Esophagus squamous epithelium (tissue), 5 donors: ENCODE results near the gene IL18RAP. TPM values are rescaled to one million over a fixed set of nuclear protein-coding genes. Genes with fewer than 3 reads are reported as not detected.

Experiments
- DNase-seq: peaks from one replicate; lab custom pipeline; 2025; lab: John Stamatoyannopoulos, UW
- H3K27ac ChIP-seq, 4 donors: fragments of 200-600 bp; sonication (generic); one replicate each; pipeline ENCODE4 v1.5.1; 2016 to 2019; ENCODE audit warnings: mild to moderate bottlenecking in 1 of 4
- H3K27me3 ChIP-seq, 4 donors: fragments of 200-600 bp; sonication (generic); 1 replicate in 3 of 4; 2 replicates in 1 of 4; pipeline versions ENCODE4 v1.5.1 to v1.6.0; 2017 to 2021; ENCODE audit warnings: antibody characterized with exemption in 1 of 4
- H3K36me3 ChIP-seq, 3 donors: fragments of 200-600 bp; sonication (generic); one replicate each; pipeline ENCODE4 v1.5.1; 2016 to 2019
- H3K4me1 ChIP-seq, 3 donors: fragments of 200-600 bp; sonication (generic); one replicate each; pipeline ENCODE4 v1.5.1; 2017 to 2019
- H3K4me3 ChIP-seq, 4 donors: fragments of 200-600 bp; sonication (generic); 1 replicate in 3 of 4; 2 replicates in 1 of 4; pipeline ENCODE4 v1.5.1; 2016 to 2019; ENCODE audit warnings: mild to moderate bottlenecking in 2 of 4, moderate library complexity in 1 of 4
- H3K9me3 ChIP-seq, 3 donors: fragments of 200-600 bp; sonication (generic); one replicate each; pipeline ENCODE4 v1.5.1; 2016 to 2019
- POLR2A ChIP-seq, 4 donors: fragments of 450-650 bp; IDR thresholded peaks; one replicate each; pipeline ENCODE4 v1.6.1; 2017; ENCODE audit warnings: antibody characterized with exemption in 4 of 4, mild to moderate bottlenecking in 4 of 4, moderate library complexity in 3 of 4
- WGBS, 2 donors: methylation state at CpG; one replicate each; pipeline ENCODE4 v1.1.5; 2018; 5-methylcytosine and 5-hydroxymethylcytosine counted together
- intact Hi-C: fragments of 100-400 bp; cut with DNase I; formaldehyde crosslinking; loops from one replicate; pipeline ENCODE4 v1.15.0; 2022
- total RNA-seq, 4 donors: library from RNA; depleted of rRNA; stranded (reverse); fragments of >200 nt; gene quantifications; one replicate each; pipeline ENCODE4 v1.1.0, GENCODE V29; 2016
- TF ChIP-seq, protein P1 (sequence below), 6 experiments: fragments of 450-650 bp in 4 of 6; fragments of 200-600 bp in 2 of 6; sonication (generic) in 2 of 6; IDR thresholded peaks; one replicate each; pipeline ENCODE4 v1.5.1; 2016 to 2019; ENCODE audit warnings: antibody characterized with exemption in 6 of 6, mild to moderate bottlenecking in 4 of 6, moderate library complexity in 4 of 6
- donor health status: DM: yes; HTN: yes; CAD: no.

IL18RAP gene
- total RNA-seq, 4 donors from 2014 or later, result 0.61 to 4.3 (median 3.4) TPM; not detected in 1

DNA sequence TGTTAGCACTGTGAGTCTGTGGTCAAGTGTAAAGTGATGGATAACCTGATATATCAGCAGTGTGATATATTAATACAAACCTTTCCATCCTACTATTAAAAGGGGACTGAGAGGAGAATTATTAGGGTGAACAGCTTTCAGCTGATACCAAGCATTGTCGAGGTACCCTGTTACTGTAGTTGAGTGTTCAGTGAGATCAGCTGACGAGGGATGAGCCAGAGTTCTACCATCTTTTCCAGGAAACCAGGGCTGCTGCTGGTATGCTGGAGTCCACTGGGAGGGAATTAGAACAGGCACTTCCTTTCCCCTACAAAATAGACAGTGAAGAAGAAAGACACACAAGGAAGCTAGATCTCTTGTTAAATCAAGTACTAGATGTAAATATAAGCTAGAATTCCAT, 408 bp downstream of the IL18RAP start:
- intact Hi-C loops, result no loop called here
- TF ChIP-seq, protein P1, sequence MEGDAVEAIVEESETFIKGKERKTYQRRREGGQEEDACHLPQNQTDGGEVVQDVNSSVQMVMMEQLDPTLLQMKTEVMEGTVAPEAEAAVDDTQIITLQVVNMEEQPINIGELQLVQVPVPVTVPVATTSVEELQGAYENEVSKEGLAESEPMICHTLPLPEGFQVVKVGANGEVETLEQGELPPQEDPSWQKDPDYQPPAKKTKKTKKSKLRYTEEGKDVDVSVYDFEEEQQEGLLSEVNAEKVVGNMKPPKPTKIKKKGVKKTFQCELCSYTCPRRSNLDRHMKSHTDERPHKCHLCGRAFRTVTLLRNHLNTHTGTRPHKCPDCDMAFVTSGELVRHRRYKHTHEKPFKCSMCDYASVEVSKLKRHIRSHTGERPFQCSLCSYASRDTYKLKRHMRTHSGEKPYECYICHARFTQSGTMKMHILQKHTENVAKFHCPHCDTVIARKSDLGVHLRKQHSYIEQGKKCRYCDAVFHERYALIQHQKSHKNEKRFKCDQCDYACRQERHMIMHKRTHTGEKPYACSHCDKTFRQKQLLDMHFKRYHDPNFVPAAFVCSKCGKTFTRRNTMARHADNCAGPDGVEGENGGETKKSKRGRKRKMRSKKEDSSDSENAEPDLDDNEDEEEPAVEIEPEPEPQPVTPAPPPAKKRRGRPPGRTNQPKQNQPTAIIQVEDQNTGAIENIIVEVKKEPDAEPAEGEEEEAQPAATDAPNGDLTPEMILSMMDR (IDR thresholded peaks at IDR 0.05), result no peak
- no peak for TF ChIP-seq POLR2A (IDR thresholded peaks at IDR 0.05)
- no peaks in the 10 kb centered on the region for H3K4me1 ChIP-seq
- no peak overlapping the region for H3K4me3 ChIP-seq
- no peaks in the 10 kb centered on the region for H3K27me3 ChIP-seq
- H3K36me3 ChIP-seq, result no peaks in the 10 kb centered on the region
- H3K27ac ChIP-seq, result no peak overlapping the region
- no peaks in the 10 kb centered on the region for H3K9me3 ChIP-seq
- DNase-seq, result no peak
- WGBS, 2 donors, result 46 to 63% methylated on average over 2 of the region's 2 CpGs

DNA sequence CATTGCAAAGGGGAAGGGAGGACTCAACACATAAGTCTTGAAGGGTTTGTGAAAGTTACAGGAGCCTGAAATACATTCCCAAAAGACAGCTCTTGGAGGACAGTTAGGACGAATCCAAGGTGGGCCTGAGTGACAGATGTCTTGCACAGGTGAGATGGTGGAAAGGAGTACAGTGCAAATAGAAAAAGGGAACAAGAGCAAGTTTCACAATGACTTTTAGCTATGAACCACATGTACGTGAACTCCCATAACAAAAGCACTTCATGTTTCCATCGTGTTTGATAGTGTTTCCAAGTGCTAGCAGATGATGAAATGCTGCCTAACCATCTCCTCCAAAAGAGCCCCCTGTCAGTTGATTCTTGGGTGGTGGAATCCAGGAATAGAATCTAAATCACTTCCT, 1.8 kb downstream of the IL18RAP start:
- Histone ChIP-seq H3K4me3 (no peak overlapping the region), H3K9me3 (no peaks in the 10 kb centered on the region), H3K4me1 (no peaks in the 10 kb centered on the region), H3K27ac (no peak overlapping the region), H3K36me3 (no peaks in the 10 kb centered on the region), H3K27me3 (no peaks in the 10 kb centered on the region)
- 43 to 66% methylated on average over 3 of the region's 3 CpGs for WGBS, 2 donors
- DNase-seq, result no peak
- intact Hi-C loops, result no loop called here
- TF ChIP-seq POLR2A (IDR thresholded peaks at IDR 0.05), result no peak
- TF ChIP-seq, protein P1 (IDR thresholded peaks at IDR 0.05), result no peak

DNA sequence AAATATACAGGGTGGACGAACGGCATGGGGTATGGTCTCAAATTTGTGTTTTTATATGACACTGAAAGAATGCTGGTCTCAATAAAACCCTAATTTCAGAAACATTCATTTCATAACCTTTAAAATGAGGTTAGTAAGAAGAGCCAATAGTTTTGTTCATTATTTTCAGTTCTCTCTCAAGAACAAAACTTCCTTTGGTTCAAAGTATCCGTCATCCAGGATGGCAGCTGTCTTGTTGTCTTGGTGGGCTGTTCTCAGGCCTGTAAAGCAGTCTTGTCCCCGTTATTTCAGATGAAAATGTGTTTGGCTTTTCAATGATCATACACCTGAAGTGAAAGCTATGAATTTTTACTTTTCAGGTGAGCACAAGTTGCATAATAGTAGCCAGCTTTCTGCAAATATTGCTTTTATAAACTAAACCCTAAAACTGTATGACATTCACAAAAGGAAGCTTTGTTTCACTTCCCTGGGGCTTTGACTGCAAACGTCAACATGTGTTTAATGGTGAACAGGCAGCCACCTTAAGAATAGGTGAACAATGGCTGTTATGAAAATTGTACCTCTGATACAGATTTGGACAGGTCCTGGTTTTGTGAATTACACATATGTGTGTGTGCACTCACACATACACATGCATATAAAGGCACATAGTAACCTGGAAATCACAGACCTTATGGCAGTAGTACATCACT, 2.6 kb downstream of the IL18RAP start:
- Histone ChIP-seq H3K4me3 (no peak overlapping the region), H3K27me3 (no peaks in the 10 kb centered on the region), H3K36me3 (no peaks in the 10 kb centered on the region), H3K4me1 (no peaks in the 10 kb centered on the region), H3K9me3 (no peaks in the 10 kb centered on the region), H3K27ac (no peak overlapping the region)
- WGBS, 2 donors, result 40 to 50% methylated on average over 5 of the region's 5 CpGs
- intact Hi-C loops, result no loop called here
- no peak for TF ChIP-seq POLR2A (IDR thresholded peaks at IDR 0.05)
- TF ChIP-seq, protein P1 (IDR thresholded peaks at IDR 0.05), result no peak
- no peak for DNase-seq

DNA sequence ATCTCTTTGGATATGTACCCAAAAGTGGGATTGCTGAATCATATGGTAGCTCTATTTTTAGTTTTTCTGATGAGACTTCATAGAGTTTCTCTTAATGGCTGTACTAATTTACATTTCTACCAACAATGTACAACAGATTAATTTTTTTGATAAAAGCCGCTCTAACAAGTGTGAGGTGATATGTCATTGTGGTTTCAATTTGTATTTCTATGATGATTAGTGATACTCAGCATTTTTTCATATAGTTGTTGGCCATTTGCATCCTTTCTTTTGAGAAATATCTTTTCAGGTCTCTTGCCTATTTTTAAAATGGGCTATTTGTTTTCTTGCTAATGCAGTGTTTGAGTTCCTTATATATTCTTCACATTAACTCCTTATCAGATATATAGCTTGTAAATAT, 4.3 kb downstream of the IL18RAP start:
- WGBS, 2 donors, result 28 to 95% methylated on average over 1 of the region's 1 CpG
- intact Hi-C loops, result no loop called here

DNA sequence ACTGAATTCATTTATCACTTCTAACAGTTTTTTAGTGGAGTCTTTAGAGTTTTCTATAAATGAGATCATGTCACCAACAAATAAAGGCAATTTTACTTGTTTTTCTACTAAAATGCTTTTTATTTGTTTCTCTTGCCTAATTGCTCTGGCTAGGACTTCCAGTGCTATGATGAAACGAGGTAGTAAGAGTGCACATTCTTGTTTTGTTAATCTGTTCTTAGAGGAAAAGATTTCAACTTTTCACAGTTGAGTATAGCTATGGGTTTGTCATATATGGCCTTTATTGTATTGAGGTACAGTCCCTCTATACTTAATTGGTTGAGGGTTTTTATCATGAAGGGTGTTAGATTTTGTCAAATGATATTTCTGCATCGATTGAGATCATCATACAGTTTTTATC, 5.6 kb downstream of the IL18RAP start:
- TF ChIP-seq, protein P1 (IDR thresholded peaks at IDR 0.05), result no peak
- TF ChIP-seq POLR2A (IDR thresholded peaks at IDR 0.05), result no peak
- Histone ChIP-seq H3K27ac (no peak overlapping the region), H3K27me3 (no peaks in the 10 kb centered on the region), H3K9me3 (no peaks in the 10 kb centered on the region), H3K36me3 (no peaks in the 10 kb centered on the region), H3K4me3 (no peak overlapping the region), H3K4me1 (no peaks in the 10 kb centered on the region)
- DNase-seq, result no peak
- WGBS, 2 donors, result 67 to 73% methylated on average over 2 of the region's 2 CpGs
- intact Hi-C loops, result no loop called here

More for the DNA sequence above, 4.3 kb downstream of the IL18RAP start:
- Histone ChIP-seq H3K36me3 (no peaks in the 10 kb centered on the region), H3K4me3 (no peak overlapping the region), H3K9me3 (no peaks in the 10 kb centered on the region), H3K27ac (no peak overlapping the region), H3K27me3 (no peaks in the 10 kb centered on the region), H3K4me1 (no peaks in the 10 kb centered on the region)
- no peak for TF ChIP-seq POLR2A (IDR thresholded peaks at IDR 0.05)
- TF ChIP-seq, protein P1 (IDR thresholded peaks at IDR 0.05), result no peak
- no peak for DNase-seq
